NCI-H345 treated with DMSO at 0.1 percent for 48 hours (cell line): ENCODE measurements around the gene ZNF710.

Experiments
- DNase-seq: peaks from one replicate; lab custom pipeline; 2025; ENCODE audit not compliant: unreplicated experiment; lab: John Stamatoyannopoulos, UW

Gene ZNF710

DNA sequence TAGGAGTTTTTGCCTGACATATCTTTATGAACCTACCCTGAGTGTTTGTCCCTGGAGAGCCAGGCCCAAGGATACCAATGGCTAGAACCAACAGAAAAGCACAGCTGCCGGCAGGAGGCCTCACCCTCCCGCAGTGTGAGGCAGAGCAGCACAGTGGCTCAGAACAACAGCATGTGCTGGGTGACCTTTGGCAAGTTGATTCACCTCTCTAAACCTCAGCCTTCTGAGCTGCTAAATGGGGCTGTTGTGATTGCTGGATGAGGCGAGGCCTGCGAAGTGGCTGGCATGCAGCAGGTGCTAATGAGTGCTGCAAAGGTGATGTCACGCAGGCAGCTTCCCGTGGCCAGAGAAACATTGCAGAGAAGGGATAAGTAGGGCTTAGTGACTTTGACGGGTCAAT, 77.8 kb downstream of the ZNF710 start:
- no peak for DNase-seq

DNA sequence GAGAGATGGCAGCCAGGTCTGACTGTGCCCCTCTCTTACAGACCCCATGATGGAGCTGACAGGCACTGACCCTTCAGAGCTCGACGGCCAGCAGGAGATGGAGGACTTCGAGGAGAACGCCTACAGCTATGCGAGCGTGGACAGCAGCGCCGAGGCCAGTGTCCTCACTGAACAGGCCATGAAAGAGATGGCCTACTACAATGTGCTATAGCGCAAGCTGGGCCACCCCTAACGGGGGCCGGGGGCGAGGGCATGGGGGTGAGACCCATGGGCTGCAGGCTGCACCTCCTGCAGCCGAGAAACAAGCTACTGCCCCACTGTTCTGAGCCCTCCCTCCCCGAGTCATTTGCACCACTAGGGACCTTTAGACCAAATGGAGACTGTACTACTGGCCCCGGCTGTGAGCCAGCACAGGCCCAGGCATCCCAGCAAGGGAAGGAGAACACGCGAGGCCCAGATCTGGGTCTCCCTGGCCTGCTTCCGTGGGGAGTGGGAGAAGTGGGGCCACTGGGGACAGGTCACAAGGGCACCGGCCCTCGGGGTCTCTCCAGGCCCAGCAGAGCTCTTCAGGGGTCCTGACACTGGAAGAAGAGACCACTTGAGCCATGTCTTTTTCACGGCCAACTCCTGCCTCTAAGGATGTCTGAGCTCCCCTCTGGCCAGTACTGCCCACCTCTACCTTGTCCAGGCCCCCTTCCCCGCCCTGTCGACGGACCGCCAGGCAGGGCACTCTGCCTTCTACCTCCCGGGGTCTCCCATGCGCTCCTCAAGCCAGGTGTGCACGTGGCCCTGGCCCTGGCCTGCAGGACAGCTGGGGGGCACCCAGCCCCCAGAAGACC, 78.7 kb downstream of the ZNF710 start:
- no peak for DNase-seq

DNA sequence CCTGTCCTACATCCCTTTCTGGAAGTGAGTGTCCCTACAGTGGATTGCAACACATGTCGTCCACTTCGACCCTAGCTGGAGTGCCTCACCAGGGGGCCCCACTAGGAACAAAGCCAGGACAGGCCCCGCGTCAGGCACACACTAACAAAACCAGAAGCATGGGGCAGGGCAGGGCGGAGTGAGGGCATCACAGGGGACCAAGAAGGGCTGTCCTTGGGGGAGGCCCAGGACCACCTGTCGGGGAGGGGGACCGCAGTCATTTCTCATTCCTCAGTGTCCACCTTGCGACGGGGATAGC, 79.3 kb downstream of the ZNF710 start:
- no peak for DNase-seq

DNA sequence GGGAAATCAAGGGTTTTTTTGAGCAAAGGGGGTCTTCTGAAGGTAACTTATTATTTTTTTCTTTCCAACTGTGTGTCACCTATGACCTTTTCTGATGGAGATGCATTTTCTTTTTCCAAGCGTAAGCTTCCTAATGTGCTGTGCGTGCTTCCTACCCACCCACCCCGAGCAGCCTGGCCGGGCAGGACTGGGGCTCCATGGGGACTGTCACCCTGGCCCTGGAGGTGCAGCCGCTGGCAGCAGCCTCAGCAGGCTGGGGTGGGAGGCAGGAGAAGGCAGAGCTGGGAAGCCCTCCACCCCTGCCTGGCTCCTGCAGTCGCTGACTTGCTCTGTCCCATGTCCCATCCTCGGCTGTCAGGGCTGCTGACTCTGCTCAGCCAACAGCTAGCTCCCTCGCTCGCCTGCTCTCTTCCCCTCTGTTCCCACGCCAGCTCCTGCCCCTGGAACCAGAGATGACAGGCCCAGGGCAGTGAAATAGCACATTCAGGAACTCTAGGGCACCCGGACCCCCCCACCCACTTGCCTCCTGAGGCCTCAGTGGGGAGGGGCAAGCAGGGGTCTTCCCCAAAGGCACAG, 79.8 kb downstream of the ZNF710 start:
- DNase-seq: no peak

DNA sequence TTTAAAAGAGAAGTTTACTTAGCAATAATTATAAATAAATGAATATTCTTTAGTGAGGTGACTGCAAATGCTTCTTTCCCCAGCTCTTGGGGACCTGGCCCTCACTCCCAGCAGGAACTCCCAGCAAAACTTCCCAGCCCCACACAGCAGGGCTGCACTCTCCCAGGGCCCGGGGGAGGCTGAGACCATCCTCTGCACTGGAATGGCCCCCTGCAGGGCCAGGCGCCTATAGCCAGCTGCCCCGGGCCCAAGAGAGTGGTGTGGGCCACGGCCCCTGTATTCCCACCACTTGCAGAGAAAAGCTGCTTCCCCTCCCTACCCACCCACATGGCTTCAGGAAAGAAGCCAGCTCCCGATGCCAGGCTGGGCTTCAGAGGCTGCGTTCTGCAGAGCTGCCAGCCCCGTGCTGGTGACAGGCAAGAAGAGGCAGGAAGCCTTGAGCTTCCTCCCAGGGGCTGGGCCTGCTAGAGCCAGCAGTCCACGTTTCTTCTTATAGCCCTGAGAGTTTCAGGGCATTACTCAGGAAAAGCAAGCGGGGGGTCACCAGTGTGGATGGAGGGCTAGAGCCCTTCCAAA, 81.1 kb downstream of the ZNF710 start:
- DNase-seq: no peak

DNA sequence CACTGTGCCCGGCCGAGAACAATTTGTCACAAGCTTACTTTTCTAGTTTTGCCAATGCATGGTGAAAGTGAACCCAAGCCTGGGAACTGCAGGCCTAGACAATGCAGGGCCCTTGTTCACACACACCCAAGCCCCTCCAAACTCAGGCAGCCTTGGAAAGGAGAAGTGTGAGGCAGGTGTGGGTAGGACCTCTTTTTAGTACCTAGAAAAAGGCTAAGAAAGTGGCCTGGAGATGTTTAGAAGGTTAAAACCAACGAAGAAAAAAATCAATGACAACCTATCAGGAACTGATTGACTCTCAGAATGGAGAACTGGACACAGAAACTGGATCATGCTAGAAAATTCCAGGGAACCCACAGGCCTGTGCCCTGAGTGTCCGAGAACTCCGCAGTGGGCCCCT, 82.3 kb downstream of the ZNF710 start:
- DNase-seq: no peak

DNA sequence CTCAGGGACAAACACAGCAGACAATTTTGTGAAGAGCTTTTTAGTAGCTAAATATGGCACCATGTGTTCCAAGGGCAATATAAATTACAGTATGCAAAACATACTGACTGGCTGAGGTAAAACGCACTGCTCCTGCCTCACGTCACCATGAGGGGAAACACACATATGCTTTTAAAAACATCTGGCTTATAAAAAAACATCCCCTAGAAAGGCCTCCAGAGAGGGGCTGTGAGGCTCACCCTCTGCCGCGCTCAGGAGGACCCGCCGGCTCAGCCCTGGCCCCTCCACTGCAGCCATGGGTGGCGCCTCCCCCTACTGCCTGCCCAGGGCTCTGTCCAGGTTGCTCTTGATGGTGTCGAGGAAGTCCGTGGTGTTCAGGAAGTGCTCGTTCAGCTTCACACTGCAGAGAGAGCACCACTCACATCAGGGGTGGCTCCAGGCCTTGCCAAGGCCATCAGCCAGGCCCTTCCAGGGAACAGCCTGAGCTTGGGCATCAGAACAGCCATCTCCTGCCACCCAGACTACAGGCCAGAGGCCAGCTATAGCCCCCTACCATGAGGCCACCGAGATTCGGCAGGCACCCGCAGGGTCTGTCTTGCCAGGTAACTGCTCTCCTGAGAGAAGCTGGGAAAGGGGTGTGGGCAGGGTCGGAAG, 83.0 kb downstream of the ZNF710 start:
- no peak for DNase-seq

DNA sequence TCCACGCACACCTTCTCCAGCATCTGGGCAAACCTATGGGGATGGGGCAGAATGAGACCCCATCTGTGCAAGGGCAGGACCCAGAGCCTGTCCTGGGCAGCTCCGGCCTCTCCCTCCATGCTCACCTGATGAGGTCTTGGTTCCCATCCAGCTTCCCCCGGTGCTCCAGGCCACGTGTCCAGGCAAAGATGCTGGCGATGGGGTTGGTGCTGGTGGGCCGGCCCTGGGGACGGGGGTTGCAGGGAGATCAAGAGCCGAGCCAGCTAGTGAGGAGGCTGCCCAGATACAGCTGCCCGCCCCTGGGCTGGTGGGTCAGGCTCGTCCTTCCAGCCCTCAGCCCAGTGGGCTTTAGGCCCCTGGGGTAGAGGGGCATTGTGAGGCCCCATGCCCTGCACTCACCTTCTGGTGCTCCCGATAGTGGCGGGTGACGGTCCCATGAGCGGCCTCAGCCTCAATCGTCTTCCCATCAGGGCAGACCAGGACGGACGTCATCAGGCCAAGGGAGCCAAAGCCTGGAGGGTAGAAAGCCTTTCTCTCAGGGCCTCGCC, 83.8 kb downstream of the ZNF710 start:
- no peak for DNase-seq

DNA sequence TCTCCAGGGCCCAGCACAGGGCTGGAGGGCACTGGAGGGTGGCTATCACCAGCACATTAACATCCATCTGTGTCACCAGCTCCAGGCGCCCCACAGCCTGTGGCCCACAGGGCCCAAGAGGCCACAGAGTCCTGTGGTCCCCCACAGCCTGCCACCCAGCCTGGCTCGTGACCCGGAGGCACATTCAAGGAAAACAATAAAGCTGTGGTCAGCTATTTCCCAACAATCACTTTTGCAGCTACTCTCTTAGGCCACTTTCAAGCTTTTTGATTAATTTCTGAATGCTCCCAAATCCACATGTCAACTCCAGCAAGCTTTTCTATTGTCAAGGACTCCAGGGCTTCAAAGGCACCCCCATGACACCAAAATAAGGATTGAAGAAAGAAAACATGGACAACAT, 84.4 kb downstream of the ZNF710 start:
- no peak for DNase-seq

DNA sequence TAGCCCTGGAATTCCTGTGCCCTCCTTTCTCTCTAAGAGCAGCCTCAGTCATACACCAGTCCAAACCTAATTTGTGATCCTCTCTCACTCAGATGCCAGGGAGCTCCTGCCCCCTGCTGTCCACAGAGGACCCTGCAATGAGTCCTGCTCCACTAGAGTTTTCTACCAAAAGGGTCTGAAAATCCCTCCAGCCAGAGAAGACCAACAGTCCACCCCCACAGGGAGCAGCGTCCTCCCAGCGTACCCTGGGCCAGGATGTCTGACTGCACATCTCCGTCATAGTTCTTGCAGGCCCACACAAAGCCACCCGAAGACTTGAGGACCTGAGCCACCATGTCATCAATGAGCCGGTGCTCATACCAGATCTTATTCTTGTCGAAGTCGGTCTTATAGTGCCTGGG, 85.7 kb downstream of the ZNF710 start:
- DNase-seq: no peak

DNA sequence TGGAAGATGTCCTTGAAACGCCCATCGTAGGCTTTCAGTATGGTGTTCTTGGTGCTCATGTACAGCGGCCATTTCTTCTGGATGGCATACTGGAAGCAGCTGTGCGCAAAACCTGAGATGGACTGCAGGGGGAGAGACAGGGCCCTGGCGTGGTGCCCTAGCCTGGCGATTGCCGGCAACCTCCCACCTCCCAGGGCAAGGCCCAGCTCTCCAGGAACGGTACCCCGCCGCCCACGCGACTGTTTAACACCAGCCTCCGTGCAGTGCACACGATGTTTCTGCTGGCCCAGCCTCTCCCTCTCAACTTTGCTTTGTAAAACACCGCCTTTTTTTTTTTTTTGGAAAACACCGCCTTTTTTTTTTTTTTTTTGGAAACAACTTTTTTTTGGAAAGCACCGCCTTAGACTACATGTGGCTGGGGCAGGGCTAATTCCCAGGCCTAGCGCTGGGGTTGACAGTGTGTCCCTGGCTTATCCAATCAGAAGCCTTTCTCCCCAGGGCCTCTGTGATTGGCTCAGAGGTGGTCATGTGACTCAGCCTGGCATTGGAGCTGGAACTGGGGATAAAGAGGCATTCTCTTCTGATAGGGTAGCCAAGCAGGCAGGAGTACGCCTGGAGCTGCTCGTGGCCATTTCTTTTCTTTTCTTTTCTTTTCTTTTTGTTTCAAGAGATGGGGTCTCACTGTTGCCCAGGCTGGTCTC, 86.5 kb downstream of the ZNF710 start:
- DNase-seq: no peak

DNA sequence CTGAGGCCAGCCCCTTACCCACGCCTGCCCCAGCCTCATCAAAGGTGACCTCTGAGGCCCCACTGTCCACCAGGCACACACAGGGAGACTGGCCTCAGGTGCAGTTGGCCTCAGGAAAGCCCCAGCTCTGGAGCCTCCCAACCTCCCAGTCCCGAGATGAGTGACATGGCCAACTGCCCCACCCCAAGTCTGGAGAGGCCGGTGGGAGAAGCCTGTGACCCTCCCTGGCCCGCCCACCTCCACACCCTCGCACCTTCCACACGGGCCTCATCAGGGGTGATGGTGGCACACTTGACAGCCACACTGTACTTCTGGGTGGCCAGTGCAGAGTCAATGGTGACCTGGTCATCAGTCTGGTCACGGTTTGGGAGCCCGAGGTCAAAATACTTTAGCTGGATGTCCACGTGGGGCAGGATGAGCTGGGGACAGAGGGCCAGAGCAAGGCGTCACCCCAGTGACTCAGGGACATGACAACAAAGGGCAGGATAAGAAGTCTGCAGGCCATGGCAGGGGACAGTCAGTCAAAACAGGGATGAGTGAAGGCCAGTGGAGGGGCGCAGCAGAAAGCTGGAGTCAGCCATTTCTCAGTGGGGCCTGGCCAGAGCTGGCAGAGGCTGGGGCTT, 89.2 kb downstream of the ZNF710 start:
- no peak for DNase-seq

DNA sequence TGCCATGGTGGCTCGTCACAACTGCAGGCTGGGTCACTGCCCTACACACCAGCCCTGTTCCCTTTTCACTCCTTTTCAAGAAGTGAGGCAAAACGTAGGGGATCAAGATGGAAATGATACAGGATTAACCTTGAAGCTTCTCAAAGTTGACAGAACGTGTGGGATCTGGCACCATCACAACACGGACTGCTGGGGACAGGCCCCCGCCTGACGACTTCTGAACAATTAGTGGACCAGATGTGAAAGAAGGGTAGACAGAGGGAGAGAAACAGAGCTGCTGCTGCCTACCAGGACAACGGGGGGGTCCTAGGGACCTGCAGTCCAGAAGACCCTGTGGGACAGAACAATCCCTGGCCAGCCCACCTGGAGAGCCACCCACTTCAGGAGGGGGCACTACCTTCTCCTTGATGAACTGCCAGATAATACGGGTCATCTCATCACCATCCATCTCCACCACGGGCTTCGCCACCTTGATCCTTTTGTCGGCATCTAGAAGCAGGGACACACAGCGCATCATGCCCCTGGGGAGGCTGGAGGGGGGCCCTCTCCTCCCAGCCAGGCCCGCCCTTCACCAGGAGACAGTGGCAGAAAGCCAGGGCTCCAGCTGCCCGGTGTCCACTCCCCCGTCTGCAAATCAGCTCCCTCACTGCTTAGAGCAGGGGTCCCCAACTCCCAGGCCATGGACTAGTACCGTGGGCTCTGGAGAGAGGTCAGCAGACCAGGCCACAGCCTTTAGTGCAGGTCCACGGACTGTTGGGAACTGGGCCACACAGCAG, 90.2 kb downstream of the ZNF710 start:
- no peak for DNase-seq

DNA sequence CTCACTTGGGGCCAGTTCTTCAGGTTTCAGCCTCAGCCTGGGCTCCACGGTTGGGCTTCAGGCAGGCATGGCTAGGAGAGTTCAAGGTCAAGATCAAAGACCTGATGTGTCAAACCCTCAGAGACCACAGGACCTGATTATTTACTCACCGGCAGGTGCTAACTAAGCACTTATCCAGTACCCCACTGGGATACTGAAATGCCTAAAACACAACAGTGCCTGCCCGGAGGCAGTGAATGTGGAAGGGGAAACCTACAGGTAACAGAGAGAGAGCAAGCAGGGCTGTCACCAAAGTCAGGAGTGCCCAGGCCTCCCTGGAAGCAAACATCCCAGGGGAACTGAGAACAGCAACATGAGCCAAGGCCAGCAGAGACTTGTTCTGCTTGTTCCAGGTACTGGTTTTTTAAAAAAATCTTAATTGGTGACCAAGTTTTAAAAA, 94.4 kb downstream of the ZNF710 start:
- peak; percentile 77 for DNase-seq

DNA sequence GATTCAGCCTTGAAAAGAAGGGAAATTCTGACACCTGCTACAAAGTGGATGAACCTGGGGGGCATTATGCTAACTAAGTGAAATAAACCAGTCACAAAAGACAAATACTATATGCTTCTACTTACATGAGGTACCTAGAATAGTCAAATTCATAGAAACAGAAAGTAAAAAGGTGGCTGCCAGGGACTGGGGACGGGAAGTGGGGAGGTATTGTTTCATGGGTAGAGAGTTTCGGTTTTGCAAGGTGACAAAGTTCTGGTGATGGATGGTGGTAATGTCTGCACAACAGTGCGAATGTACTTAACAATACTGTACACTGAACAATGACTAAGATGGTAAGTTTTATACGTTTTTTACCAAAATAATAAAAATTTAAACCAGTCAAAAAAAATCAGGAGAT, 96.4 kb downstream of the ZNF710 start:
- no peak for DNase-seq

DNA sequence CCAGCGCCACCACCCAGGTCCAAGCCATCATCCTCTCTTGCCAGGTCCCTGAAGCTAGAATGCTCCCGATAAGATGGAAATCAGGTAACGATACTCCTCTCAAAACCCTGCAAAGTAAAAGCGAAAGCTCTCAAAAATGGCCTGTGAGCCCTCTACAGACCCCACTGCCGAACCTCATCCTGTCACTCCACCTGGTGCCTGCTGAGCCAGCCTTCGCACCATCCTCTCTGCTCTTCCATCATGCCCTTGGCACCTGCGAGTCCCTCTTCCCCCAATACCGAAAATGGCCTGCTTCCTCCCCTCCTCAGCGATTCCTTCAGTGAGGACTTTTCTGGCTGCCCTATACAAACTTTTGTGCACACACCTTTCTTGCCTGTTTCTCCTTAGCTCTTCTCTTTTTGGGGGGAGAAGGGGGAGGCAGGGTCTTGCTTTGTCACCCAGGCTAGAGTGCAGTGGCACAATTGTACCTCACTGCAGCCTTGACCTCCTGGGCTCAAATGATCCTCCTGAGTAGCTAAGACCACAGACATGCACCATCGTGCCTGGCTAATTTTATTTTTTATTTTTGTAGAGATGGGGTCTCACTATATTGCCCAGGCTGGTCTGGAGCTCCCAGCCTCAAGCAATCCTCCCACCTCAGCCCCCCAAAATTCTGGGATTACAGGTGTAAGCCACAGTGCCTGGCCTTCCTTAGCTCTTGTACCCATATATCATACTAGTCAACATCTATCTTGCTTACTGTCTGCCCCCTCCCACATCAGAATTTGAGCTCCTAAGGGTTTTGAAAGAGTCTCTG, 98.1 kb downstream of the ZNF710 start:
- no peak for DNase-seq

DNA sequence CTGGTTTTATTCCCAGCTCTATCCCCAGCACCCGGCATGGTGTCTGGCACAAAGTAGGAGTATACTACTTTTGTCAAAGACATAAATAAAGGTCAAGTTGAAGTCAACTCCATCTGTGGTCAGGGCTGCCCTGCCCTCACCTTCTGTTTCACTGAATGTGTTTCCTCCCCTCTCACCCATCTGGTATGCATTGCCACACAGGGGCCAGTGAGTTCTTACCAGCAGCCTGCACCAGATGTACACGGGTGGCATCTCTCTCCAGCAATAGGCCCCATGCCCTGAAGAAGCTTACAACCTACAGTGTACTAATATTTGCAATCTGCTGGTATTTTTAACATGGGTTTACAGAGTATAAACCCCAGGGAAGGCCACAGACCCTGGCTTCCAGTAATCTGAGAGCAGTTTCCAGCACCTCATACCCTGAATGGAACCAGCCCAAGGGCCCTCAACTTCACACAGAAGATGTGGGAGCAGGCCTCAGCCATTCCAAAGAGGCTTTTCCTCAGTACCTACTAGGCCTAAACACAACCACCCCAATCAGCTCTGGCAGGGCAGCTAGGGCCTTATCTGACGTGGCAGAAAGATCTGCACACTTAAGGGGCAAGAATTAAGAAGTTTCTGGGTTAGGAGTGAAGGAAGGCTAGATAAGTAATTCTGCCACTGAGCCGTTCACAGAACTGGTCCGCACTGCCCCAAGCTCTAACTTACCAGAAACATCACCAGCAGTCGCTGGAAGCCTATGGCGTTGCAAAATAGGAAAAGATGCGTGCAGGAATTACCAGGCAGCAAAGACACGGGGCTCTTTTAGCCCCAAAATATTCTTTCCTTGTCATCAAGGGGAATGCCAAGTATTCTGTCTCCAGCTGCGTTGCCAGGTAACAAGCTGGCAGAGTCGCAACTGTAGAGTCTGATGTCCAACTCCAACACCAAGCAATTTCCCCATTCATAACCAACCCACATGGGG, 99.0 kb downstream of the ZNF710 start:
- DNase-seq: no peak
